GM23338 (cell line): ENCODE measurements around the gene FOXN4.

ENCODE experiments used
- CTCF ChIP-seq, 2 experiments: fragments of 200-600 bp in 1 of 2; sonication (generic) in 1 of 2; conservative IDR thresholded peaks; 2 replicates each; pipeline versions ENCODE4 v1.5.1 to v1.6.1; 2016 to 2017; ENCODE audit warnings: antibody characterized with exemption in 2 of 2, low read depth in 2 of 2, mild to moderate bottlenecking in 2 of 2, moderate library complexity in 1 of 2
- REST ChIP-seq: IDR thresholded peaks from one replicate; pipeline ENCODE4 v1.6.1; 2018; ENCODE audit warnings: antibody characterized with exemption; ENCODE audit not compliant: unreplicated experiment

- TF ChIP-seq CTCF (conservative IDR thresholded peaks at IDR 0.05; ENCODE audit: low read depth in 2 of 2) (no peak), REST (no peak)
These were observed 50.9 kb downstream of the FOXN4 start for GRCh38 chr12:109258201-109258600.
